Keratinocyte (primary cell): Measurements from ENCODE around the gene SH3D19.

Source experiments
- CTCF ChIP-seq, 3 experiments: IDR thresholded peaks in 1 of 3; conservative IDR thresholded peaks in 1 of 3; optimal IDR thresholded peaks in 1 of 3; 2 replicates in 2 of 3; 3 replicates in 1 of 3; pipeline versions ENCODE3 to v1.5.1; 2011; ENCODE audit warnings: low read length in 3 of 3, mild to moderate bottlenecking in 3 of 3, moderate library complexity in 2 of 3, control low read depth in 1 of 3, inconsistent platforms in 1 of 3; ENCODE audit not compliant: insufficient read depth in 2 of 3; ENCODE audit errors: extremely low read depth in 1 of 3
- EZH2 ChIP-seq: IDR thresholded peaks from one replicate; pipeline ENCODE4 v1.6.1; 2012; ENCODE audit warnings: inconsistent platforms, mild to moderate bottlenecking, low read length, moderate library complexity

- TF ChIP-seq CTCF (optimal IDR thresholded peaks at IDR 0.05 in 1 of 3, IDR thresholded peaks at IDR 0.05 in 1 of 3, conservative IDR thresholded peaks at IDR 0.05 in 1 of 3; ENCODE audit: extremely low read depth in 1 of 3, insufficient read depth in 2 of 3, low read length in 3 of 3), result no peak
- no peak for TF ChIP-seq EZH2
Observed at GRCh38 chr4:151250706-151251105, 74.7 kb downstream of the SH3D19 start.
